ENCODE measurements around the gene CYP4F8. TPM values are rescaled to one million over a fixed set of nuclear protein-coding genes. Genes with fewer than 3 reads are reported as not detected.

The CYP4F8 gene
- polyA plus RNA-seq, 1 experiment = not detected

DNA sequence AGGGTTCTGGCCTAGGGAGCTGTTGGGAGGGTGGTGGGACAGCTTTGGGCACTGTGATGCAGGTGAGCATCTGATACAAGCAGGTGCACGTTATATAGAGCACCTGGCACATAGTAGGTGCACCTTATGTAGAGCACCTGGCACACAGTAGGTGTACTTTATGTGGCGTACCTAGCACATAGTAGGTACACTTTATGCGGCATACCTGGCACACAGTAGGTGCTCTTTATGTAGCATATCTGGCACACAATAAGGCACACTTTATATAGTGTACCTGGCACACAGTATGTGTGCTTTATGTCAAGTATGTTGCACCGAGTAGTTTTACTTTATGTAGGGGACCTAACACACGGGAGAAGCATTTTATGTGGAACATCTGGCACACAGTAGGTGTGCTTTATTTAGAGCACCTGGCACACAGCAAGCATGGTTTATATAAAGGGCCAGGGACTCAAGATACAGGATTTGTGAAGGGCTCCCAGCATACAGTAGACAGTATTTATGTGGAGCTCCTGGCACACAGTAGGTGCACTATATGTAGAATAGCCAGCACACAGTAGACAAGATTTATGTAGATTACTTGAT is 56.3 kb downstream of the CYP4F8 start:
- H3K36me3 ChIP-seq (ENCODE audit: control insufficient read depth, insufficient read depth, low read length) = no peaks in the 10 kb centered on the region
- TF ChIP-seq, protein P1, sequence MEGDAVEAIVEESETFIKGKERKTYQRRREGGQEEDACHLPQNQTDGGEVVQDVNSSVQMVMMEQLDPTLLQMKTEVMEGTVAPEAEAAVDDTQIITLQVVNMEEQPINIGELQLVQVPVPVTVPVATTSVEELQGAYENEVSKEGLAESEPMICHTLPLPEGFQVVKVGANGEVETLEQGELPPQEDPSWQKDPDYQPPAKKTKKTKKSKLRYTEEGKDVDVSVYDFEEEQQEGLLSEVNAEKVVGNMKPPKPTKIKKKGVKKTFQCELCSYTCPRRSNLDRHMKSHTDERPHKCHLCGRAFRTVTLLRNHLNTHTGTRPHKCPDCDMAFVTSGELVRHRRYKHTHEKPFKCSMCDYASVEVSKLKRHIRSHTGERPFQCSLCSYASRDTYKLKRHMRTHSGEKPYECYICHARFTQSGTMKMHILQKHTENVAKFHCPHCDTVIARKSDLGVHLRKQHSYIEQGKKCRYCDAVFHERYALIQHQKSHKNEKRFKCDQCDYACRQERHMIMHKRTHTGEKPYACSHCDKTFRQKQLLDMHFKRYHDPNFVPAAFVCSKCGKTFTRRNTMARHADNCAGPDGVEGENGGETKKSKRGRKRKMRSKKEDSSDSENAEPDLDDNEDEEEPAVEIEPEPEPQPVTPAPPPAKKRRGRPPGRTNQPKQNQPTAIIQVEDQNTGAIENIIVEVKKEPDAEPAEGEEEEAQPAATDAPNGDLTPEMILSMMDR (IDR thresholded peaks at IDR 0.05; ENCODE audit: insufficient read depth, low read depth, low read length) = no peak
- no peak overlapping the region for H3K4me3 ChIP-seq (ENCODE audit: low read depth, low read length)
- POLR2A ChIA-PET = no interaction called here
- CTCF ChIA-PET = no interaction called here
- no peaks in the 10 kb centered on the region for H3K27me3 ChIP-seq (ENCODE audit: control insufficient read depth, insufficient read depth, low read length)
- no peak for DNase-seq (ENCODE audit: low read depth)

DNA sequence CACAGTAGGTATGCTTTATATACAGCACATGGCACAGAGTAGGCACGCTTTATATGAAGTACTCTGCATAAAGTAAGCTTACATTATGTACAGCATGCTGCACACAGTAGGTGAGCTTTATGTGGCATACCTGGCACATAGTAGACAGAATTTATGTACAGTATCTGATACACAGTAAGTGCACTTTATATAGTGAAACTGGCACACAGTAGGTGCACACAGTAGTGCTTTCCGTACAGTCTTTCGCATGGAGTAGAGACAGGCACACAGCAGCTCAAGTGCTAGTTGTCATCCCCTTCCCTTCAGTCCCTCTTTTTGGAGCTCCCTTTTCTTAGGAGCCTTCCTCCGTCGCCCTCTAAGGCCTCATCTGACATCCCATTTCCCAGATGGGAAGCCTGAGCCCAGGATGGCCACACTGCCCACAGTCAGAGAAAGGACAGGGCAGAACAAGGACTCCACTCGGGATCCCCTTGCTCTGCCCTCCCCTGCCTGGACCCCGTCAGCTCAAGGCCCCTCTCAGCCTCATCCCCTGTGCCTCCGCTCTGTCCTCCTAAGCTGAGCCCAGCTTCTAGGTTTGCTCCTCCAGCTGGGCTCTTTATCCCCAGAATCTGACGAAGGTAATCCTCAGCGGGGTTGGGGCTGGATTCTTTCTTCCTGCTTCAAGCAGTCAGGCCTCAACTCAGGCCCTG is 57.0 kb downstream of the CYP4F8 start:
- CTCF ChIA-PET = no interaction called here
- DNase-seq (ENCODE audit: low read depth) = no peak
- no peak overlapping the region for H3K4me3 ChIP-seq (ENCODE audit: low read depth, low read length)
- TF ChIP-seq, protein P1 (IDR thresholded peaks at IDR 0.05; ENCODE audit: insufficient read depth, low read depth, low read length) = no peak
- POLR2A ChIA-PET = no interaction called here
- no peaks in the 10 kb centered on the region for H3K36me3 ChIP-seq (ENCODE audit: control insufficient read depth, insufficient read depth, low read length)
- no peaks in the 10 kb centered on the region for H3K27me3 ChIP-seq (ENCODE audit: control insufficient read depth, insufficient read depth, low read length)

DNA sequence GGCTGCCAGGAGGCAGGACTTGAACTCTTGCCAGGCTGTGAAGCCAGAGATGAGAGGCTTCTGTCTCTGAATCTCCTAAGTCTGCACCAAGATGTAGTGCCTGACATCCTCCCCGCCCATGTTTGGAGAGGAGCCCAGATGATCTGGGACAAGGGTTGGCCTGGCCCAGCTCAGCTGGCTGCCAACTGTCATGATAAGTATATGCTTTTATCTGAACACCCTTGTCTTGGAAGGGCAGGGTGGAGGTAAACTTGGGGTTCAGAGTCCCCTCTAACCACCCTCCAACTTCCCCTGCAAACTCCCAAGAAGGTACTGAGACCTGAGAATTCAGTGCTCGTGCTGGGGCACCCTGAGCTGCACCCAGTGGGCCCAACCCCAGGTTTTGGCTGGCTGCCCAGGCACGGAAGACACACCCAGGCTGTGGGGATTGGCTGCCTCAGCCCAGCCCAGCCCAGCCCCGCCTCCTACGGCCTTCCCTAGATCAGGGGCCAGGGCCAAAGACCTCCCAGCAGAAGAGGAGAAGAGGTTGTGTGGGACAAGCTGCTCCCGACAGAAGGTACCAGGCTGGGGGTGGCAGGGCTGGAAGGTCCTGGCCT is 57.7 kb downstream of the CYP4F8 start, which contains the start of gene CYP4F12:
Gene CYP4F12, plus strand, starts transcription at position 508 of the 596 bp plus-strand sequence. CDS start 443 bp downstream, outside the sequence.
- ChIA-PET CTCF (no interaction called here), POLR2A (no interaction called here)
- TF ChIP-seq, protein P1 (IDR thresholded peaks at IDR 0.05; ENCODE audit: insufficient read depth, low read depth, low read length) = no peak

DNA sequence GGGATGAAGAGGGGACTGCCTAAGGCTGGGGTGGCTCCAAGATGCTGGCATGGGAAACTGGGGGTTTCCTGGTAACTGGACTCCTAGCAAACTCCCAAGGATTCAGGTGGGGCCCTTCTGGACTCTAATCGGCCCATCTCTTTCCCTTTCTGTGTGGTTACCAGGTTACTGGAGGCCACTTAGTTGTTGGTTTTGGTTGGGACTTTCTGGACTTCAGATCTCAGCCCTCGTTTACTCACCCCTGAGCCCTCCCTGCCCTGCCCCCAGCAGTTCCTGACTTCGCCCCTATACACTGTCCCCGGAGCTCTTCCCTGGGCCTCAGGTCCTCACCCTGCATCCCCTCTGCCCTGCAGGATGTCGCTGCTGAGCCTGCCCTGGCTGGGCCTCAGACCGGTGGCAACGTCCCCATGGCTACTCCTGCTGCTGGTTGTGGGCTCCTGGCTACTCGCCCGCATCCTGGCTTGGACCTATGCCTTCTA is 58.2 kb downstream of the CYP4F8 start:
- ChIA-PET CTCF (no interaction called here), POLR2A (no interaction called here)
- Histone ChIP-seq H3K27me3 (ENCODE audit: control insufficient read depth, insufficient read depth, low read length) (no peaks in the 10 kb centered on the region), H3K4me3 (ENCODE audit: low read depth, low read length) (no peak overlapping the region), H3K36me3 (ENCODE audit: control insufficient read depth, insufficient read depth, low read length) (no peaks in the 10 kb centered on the region)
- TF ChIP-seq, protein P1 (IDR thresholded peaks at IDR 0.05; ENCODE audit: insufficient read depth, low read depth, low read length) = no peak
- no peak for DNase-seq (ENCODE audit: low read depth)

More for the DNA sequence above, 57.7 kb downstream of the CYP4F8 start, which contains the start of gene CYP4F12:
- no peaks in the 10 kb centered on the region for H3K27me3 ChIP-seq (ENCODE audit: control insufficient read depth, insufficient read depth, low read length)
- H3K4me3 ChIP-seq (ENCODE audit: low read depth, low read length) = no peak within 1 kb of the TSS
- H3K36me3 ChIP-seq (ENCODE audit: control insufficient read depth, insufficient read depth, low read length) = no peaks in the 10 kb centered on the region
- no peak for DNase-seq (ENCODE audit: low read depth)

DNA sequence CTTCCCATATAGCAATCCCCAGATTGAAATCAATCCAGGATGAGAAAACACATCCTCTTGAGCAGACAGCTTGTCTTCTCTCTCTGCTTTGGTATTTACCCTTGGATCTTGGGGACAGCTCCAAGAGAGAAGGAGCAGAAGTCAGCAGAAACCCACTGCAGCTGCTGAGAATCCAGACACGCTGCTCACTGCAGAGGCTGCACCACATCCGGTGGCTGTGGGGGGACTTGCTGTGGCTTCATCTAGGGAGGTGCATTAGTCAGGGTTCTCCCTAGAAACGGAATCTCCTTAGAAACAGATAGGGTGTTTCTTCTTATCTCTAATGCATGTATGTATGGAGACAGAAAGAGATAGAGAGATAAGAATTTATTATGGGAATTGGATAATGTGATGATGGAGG is 60.5 kb downstream of the CYP4F8 start:
- POLR2A ChIA-PET = no interaction called here
- TF ChIP-seq, protein P1 (IDR thresholded peaks at IDR 0.05; ENCODE audit: insufficient read depth, low read depth, low read length) = no peak
- H3K4me3 ChIP-seq (ENCODE audit: low read depth, low read length) = no peak overlapping the region
- H3K36me3 ChIP-seq (ENCODE audit: control insufficient read depth, insufficient read depth, low read length) = no peaks in the 10 kb centered on the region
- H3K27me3 ChIP-seq (ENCODE audit: control insufficient read depth, insufficient read depth, low read length) = no peaks in the 10 kb centered on the region
- no peak for DNase-seq (ENCODE audit: low read depth)
- CTCF ChIA-PET = no interaction called here
